SK-N-SH (cell line): ENCODE results near the gene GALP. TPM values are rescaled to one million over a fixed set of nuclear protein-coding genes. Genes with fewer than 3 reads are reported as not detected.

Experiments used
- CTCF ChIA-PET: fragments of 300-600, 350-600 bp; formaldehyde crosslinking; extraction: SDS; loops from one replicate; lab custom pipeline; 2021; lab: Yijun Ruan, JAX
- POLR2A ChIA-PET: fragments of 350-600 bp; sonication (Branson Sonifier 250); formaldehyde crosslinking; extraction: SDS; loops from one replicate; lab custom pipeline; 2020; ENCODE audit warnings: antibody characterized with exemption, inconsistent platforms; lab: Yijun Ruan, JAX
- DNase-seq: peaks from one replicate; pipeline ENCODE4 v3.0.0; 2012
- H2AFZ ChIP-seq: fragments of 200-600 bp; sonication (generic); 2 replicates; pipeline ENCODE4 v1.8.1; 2016; ENCODE audit warnings: antibody characterized with exemption, mild to moderate bottlenecking, low read depth
- H3F3A ChIP-seq: fragments of 200-600 bp; sonication (generic); replicated peaks from 2 replicates; pipeline ENCODE3; 2016; ENCODE audit warnings: antibody characterized with exemption, mild to moderate bottlenecking; ENCODE audit not compliant: insufficient read depth
- H3K27ac ChIP-seq, 2 experiments: fragments of 200-500 bp in 1 of 2; fragments of 200-600 bp in 1 of 2; sonication (Bioruptor generic) in 1 of 2; sonication (generic), shearing (Covaris generic) in 1 of 2; 2 replicates each; pipeline versions ENCODE4 v1.5.1 to v1.6.1; 2014 to 2016; ENCODE audit warnings: low read depth in 2 of 2, inconsistent platforms in 1 of 2, low read length in 1 of 2, mild to moderate bottlenecking in 1 of 2, mixed read lengths in 1 of 2
- H3K27me3 ChIP-seq: fragments of 200-600 bp; sonication (generic), shearing (Covaris generic); 2 replicates; pipeline ENCODE4 v1.6.1; 2016; ENCODE audit warnings: mixed run types; ENCODE audit not compliant: insufficient read depth
- H3K36me3 ChIP-seq, 2 experiments: fragments of 200-500 bp in 1 of 2; fragments of 200-600 bp in 1 of 2; sonication (Bioruptor generic) in 1 of 2; sonication (generic) in 1 of 2; replicated peaks in 1 of 2; 2 replicates each; pipeline versions ENCODE3 to v1.5.1; 2014 to 2016; ENCODE audit warnings: low read length in 1 of 2, mild to moderate bottlenecking in 1 of 2; ENCODE audit not compliant: insufficient read depth in 2 of 2, control insufficient read depth in 1 of 2
- H3K4me1 ChIP-seq, 2 experiments: fragments of 200-500 bp in 1 of 2; fragments of 200-600 bp in 1 of 2; sonication (Bioruptor generic) in 1 of 2; sonication (generic), shearing (Covaris generic) in 1 of 2; 2 replicates each; pipeline versions ENCODE4 v1.5.1 to v1.6.1; 2014 to 2016; ENCODE audit warnings: low read depth in 1 of 2, low read length in 1 of 2, mixed run types in 1 of 2; ENCODE audit not compliant: insufficient read depth in 2 of 2, control insufficient read depth in 1 of 2
- H3K4me2 ChIP-seq: fragments of 200-600 bp; sonication (generic), shearing (Covaris generic); 2 replicates; pipeline ENCODE4 v1.6.1; 2017; ENCODE audit warnings: mixed run types
- H3K4me3 ChIP-seq, 2 experiments: fragments of 200-500 bp in 1 of 2; fragments of 200-600 bp in 1 of 2; sonication (Bioruptor generic) in 1 of 2; sonication (generic), shearing (Covaris generic) in 1 of 2; 2 replicates each; pipeline versions ENCODE4 v1.5.1 to v1.8.1; 2014 to 2016; ENCODE audit warnings: low read depth in 2 of 2, inconsistent platforms in 1 of 2, low read length in 1 of 2, mild to moderate bottlenecking in 1 of 2, mixed read lengths in 1 of 2, moderate library complexity in 1 of 2
- H3K79me2 ChIP-seq: fragments of 200-600 bp; sonication (generic); 2 replicates; pipeline ENCODE4 v1.8.1; 2017; ENCODE audit warnings: mild to moderate bottlenecking; ENCODE audit not compliant: insufficient read depth
- H3K9ac ChIP-seq: fragments of 200-600 bp; sonication (generic); 2 replicates; pipeline ENCODE4 v1.6.1; 2017; ENCODE audit warnings: mixed run types
- H3K9me2 ChIP-seq: fragments of 200-600 bp; sonication (generic); 2 replicates; pipeline ENCODE4 v1.6.1; 2017; ENCODE audit warnings: mixed run types
- H3K9me3 ChIP-seq: fragments of 200-600 bp; sonication (generic); 2 replicates; pipeline ENCODE4 v1.6.1; 2017; ENCODE audit warnings: mixed run types, mild to moderate bottlenecking, moderate library complexity
- H4K20me1 ChIP-seq: fragments of 200-600 bp; sonication (generic); 2 replicates; pipeline ENCODE4 v1.6.1; 2017; ENCODE audit warnings: mild to moderate bottlenecking, mixed run types; ENCODE audit not compliant: insufficient read depth
- CHD2 ChIP-seq: fragments of 150-350 bp; IDR thresholded peaks from 2 replicates; pipeline ENCODE4 v1.6.1; 2018; ENCODE audit warnings: low read length; ENCODE audit not compliant: partially characterized antibody
- FOSL2 ChIP-seq: IDR thresholded peaks from 2 replicates; pipeline ENCODE4 v1.4.0; 2012; ENCODE audit warnings: low read depth, mild to moderate bottlenecking, moderate library complexity, borderline replicate concordance
- FOXM1 ChIP-seq: IDR thresholded peaks from 2 replicates; pipeline ENCODE4 v1.4.0; 2012; ENCODE audit warnings: low read depth, mild to moderate bottlenecking
- GABPA ChIP-seq: IDR thresholded peaks from 2 replicates; pipeline ENCODE4 v1.4.0; 2012; ENCODE audit warnings: low read depth, mild to moderate bottlenecking
- GATA2 ChIP-seq: sonication (generic); formaldehyde crosslinking; IDR thresholded peaks from 2 replicates; pipeline ENCODE4 v1.5.0; 2020; ENCODE audit warnings: mild to moderate bottlenecking, missing genetic modification reagents
- JUND ChIP-seq: IDR thresholded peaks from 2 replicates; pipeline ENCODE4 v1.4.0; 2012
- MXI1 ChIP-seq: IDR thresholded peaks from 2 replicates; pipeline ENCODE4 v1.6.1; 2012; ENCODE audit warnings: mild to moderate bottlenecking, low read depth, low read length, improper control_type of control experiment
- NFIC ChIP-seq: IDR thresholded peaks from 2 replicates; pipeline ENCODE4 v1.4.0; 2012; ENCODE audit warnings: borderline replicate concordance
- POLR2AphosphoS5 ChIP-seq: IDR thresholded peaks from 2 replicates; pipeline ENCODE4 v1.6.1; 2012; ENCODE audit warnings: low read depth, low read length
- RAD21 ChIP-seq: IDR thresholded peaks from 2 replicates; pipeline ENCODE4 v1.6.1; 2012; ENCODE audit warnings: mild to moderate bottlenecking, low read length
- RFX5 ChIP-seq: IDR thresholded peaks from 2 replicates; pipeline ENCODE4 v1.6.1; 2012; ENCODE audit warnings: mild to moderate bottlenecking, improper control_type of control experiment, low read length
- RXRA ChIP-seq: IDR thresholded peaks from 2 replicates; pipeline ENCODE4 v1.4.0; 2012; ENCODE audit warnings: low read depth, mild to moderate bottlenecking, borderline replicate concordance
- SIN3A ChIP-seq: IDR thresholded peaks from 2 replicates; pipeline ENCODE4 v1.6.1; 2012; ENCODE audit warnings: low read depth, mild to moderate bottlenecking, low read length, moderate library complexity, borderline replicate concordance
- SMC3 ChIP-seq: IDR thresholded peaks from 2 replicates; pipeline ENCODE4 v1.6.1; 2012; ENCODE audit warnings: low read depth, low read length, improper control_type of control experiment
- TAF1 ChIP-seq: IDR thresholded peaks from 2 replicates; pipeline ENCODE4 v1.6.1; 2012; ENCODE audit warnings: low read depth, mild to moderate bottlenecking, low read length, moderate library complexity, borderline replicate concordance
- TCF12 ChIP-seq: IDR thresholded peaks from 2 replicates; pipeline ENCODE4 v1.4.0; 2012
- TEAD4 ChIP-seq: IDR thresholded peaks from 2 replicates; pipeline ENCODE4 v1.4.0; 2012; ENCODE audit warnings: mild to moderate bottlenecking, borderline replicate concordance; ENCODE audit not compliant: insufficient read depth
- YY1 ChIP-seq: IDR thresholded peaks from 2 replicates; pipeline ENCODE4 v1.4.0; 2012; ENCODE audit warnings: low read depth, mild to moderate bottlenecking
- WGBS: methylation state at CpG from one replicate; pipeline ENCODE4 v1.1.6; 2017; ENCODE audit warnings: low lambda C conversion rate; 5-methylcytosine and 5-hydroxymethylcytosine counted together
- polyA plus RNA-seq, 3 experiments: library from polyadenylated mRNA; depleted of rRNA; stranded (reverse); fragments of >200 nt; gene quantifications; 2 replicates each; pipeline ENCODE4 v1.2.3, GENCODE V29; 2012
- TF ChIP-seq, protein P1 (sequence below): fragments of 200-600 bp; sonication (generic); IDR thresholded peaks from 2 replicates; pipeline ENCODE4 v1.6.1; 2017; ENCODE audit warnings: antibody characterized with exemption, mild to moderate bottlenecking, moderate library complexity
- TF ChIP-seq, protein P2 (sequence below): IDR thresholded peaks from 2 replicates; pipeline ENCODE4; 2012
- TF ChIP-seq, protein P3 (sequence below): IDR thresholded peaks from 2 replicates; pipeline ENCODE4 v1.4.0; 2012; ENCODE audit warnings: low read depth, borderline replicate concordance
- TF ChIP-seq, protein P4 (sequence below): IDR thresholded peaks from 2 replicates; pipeline ENCODE4 v1.6.1; 2012; ENCODE audit warnings: mild to moderate bottlenecking, low read depth, low read length, moderate library complexity

GALP gene
- polyA plus RNA-seq, 1 of the 3 experiments (the other 2 are of a cell fraction), result not detected

DNA sequence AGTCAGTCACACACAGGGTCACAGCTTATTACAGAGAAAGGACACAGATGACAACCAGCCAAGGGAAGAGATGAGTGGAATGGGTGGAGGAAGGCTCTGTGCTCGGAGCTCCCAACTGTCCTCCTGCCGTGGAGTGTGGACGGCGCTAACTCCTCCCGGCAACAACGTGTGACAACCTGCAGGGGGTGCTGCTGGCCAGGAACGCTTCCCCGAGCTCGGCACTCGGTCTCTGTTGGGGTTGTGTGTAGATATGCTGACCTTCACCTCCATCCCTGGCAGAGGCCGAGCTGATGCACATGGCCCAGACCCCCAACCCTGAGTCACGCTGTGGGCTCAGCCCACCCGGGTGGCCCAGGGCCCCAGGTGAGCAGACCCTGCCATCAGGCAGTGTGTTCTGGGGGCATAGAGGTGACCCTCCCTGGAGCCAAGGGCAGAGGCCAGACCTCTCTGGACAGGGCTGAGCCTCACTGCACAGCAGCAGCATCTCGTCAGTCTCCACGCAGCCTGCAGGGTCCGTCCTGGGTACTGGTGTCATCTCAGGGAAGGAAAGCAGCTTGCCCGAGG, 20.6 kb upstream of the GALP start:
- Histone ChIP-seq H3K79me2 (peaks cover 18% of the 10 kb centered on the region; the same call in 1 of the 2 replicates), H3K9ac (no peak overlapping the region), H3K4me3 (no peak overlapping the region), H3K36me3 (peaks cover 0 to 29% of the 10 kb centered on the region in 2 experiments), H3K9me2 (no peaks in the 10 kb centered on the region), H3K4me2 (no peak overlapping the region), H3K27me3 (no peaks in the 10 kb centered on the region)
- CTCF ChIA-PET, result interaction anchor here (0.8 to 2.9 kb wide), 12 partner anchors 10 to 178 kb away, joined by 3 to 14 read pairs (median 4); no protein-coding TSS in a partner anchor
- TF ChIP-seq FOXM1, result no peak
- TF ChIP-seq POLR2AphosphoS5, result no peak
- TF ChIP-seq RAD21, result peak; percentile 16
- TF ChIP-seq, protein P1, sequence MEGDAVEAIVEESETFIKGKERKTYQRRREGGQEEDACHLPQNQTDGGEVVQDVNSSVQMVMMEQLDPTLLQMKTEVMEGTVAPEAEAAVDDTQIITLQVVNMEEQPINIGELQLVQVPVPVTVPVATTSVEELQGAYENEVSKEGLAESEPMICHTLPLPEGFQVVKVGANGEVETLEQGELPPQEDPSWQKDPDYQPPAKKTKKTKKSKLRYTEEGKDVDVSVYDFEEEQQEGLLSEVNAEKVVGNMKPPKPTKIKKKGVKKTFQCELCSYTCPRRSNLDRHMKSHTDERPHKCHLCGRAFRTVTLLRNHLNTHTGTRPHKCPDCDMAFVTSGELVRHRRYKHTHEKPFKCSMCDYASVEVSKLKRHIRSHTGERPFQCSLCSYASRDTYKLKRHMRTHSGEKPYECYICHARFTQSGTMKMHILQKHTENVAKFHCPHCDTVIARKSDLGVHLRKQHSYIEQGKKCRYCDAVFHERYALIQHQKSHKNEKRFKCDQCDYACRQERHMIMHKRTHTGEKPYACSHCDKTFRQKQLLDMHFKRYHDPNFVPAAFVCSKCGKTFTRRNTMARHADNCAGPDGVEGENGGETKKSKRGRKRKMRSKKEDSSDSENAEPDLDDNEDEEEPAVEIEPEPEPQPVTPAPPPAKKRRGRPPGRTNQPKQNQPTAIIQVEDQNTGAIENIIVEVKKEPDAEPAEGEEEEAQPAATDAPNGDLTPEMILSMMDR, result peak; percentile 49
- TF ChIP-seq, all 33 proteins: peak for 2
- WGBS, result 82% methylated on average over 14 of the region's 17 CpGs
- H2AFZ ChIP-seq, result no peak overlapping the region
- DNase-seq, result peak; percentile 59
- no peaks in the 10 kb centered on the region for H3K9me3 ChIP-seq
- H3F3A ChIP-seq, result no peaks in the 10 kb centered on the region
- no peak overlapping the region for H3K27ac ChIP-seq
- POLR2A ChIA-PET, result no interaction called here
- no peaks in the 10 kb centered on the region; a peak in 1 of 4 replicates for H3K4me1 ChIP-seq
- peaks cover 17% of the 10 kb centered on the region; the same call in 1 of the 2 replicates for H4K20me1 ChIP-seq

DNA sequence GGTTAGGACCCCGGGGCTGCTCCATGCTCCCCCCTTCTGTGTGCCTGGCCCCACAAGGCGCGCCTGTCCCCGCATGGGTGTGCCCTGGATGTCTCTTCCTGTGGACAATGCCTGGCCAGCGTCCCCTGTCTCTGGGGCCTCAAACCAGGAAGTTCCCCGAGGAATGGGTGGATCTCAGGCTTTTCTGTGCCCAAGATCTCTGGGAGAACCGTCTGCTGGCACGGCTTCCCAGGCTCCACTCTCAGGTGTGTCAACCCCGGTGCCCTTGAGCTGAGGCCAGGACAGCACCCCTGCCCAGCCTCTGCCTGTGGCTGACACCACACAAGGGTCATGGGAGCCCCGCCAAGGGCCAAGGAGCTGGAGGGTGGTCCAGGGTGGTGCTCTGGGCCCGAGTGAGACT, 19.0 kb upstream of the GALP start:
- H3F3A ChIP-seq, result no peaks in the 10 kb centered on the region
- H2AFZ ChIP-seq, result no peak overlapping the region
- no peak overlapping the region for H3K4me2 ChIP-seq
- H3K4me1 ChIP-seq, result no peaks in the 10 kb centered on the region; a peak in 1 of 4 replicates
- WGBS, result 88% methylated on average over 4 of the region's 11 CpGs
- H3K79me2 ChIP-seq, result peaks cover 15% of the 10 kb centered on the region; the same call in 1 of the 2 replicates
- TF ChIP-seq TAF1 (no peak), TCF12 (no peak), GABPA (no peak), POLR2AphosphoS5 (no peak), SIN3A (no peak), SMC3 (no peak), RXRA (no peak), TEAD4 (no peak), RFX5 (no peak), CHD2 (no peak), YY1 (no peak), JUND (no peak), MXI1 (no peak), GATA2 (CRISPR knock-in tag) (no peak), FOSL2 (no peak), NFIC (no peak)
- TF ChIP-seq, protein P2, sequence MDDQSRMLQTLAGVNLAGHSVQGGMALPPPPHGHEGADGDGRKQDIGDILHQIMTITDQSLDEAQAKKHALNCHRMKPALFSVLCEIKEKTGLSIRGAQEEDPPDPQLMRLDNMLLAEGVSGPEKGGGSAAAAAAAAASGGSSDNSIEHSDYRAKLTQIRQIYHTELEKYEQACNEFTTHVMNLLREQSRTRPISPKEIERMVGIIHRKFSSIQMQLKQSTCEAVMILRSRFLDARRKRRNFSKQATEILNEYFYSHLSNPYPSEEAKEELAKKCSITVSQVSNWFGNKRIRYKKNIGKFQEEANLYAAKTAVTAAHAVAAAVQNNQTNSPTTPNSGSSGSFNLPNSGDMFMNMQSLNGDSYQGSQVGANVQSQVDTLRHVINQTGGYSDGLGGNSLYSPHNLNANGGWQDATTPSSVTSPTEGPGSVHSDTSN, result no peak
- TF ChIP-seq, protein P3, sequence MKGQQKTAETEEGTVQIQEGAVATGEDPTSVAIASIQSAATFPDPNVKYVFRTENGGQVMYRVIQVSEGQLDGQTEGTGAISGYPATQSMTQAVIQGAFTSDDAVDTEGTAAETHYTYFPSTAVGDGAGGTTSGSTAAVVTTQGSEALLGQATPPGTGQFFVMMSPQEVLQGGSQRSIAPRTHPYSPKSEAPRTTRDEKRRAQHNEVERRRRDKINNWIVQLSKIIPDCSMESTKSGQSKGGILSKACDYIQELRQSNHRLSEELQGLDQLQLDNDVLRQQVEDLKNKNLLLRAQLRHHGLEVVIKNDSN, result no peak
- TF ChIP-seq, protein P4, sequence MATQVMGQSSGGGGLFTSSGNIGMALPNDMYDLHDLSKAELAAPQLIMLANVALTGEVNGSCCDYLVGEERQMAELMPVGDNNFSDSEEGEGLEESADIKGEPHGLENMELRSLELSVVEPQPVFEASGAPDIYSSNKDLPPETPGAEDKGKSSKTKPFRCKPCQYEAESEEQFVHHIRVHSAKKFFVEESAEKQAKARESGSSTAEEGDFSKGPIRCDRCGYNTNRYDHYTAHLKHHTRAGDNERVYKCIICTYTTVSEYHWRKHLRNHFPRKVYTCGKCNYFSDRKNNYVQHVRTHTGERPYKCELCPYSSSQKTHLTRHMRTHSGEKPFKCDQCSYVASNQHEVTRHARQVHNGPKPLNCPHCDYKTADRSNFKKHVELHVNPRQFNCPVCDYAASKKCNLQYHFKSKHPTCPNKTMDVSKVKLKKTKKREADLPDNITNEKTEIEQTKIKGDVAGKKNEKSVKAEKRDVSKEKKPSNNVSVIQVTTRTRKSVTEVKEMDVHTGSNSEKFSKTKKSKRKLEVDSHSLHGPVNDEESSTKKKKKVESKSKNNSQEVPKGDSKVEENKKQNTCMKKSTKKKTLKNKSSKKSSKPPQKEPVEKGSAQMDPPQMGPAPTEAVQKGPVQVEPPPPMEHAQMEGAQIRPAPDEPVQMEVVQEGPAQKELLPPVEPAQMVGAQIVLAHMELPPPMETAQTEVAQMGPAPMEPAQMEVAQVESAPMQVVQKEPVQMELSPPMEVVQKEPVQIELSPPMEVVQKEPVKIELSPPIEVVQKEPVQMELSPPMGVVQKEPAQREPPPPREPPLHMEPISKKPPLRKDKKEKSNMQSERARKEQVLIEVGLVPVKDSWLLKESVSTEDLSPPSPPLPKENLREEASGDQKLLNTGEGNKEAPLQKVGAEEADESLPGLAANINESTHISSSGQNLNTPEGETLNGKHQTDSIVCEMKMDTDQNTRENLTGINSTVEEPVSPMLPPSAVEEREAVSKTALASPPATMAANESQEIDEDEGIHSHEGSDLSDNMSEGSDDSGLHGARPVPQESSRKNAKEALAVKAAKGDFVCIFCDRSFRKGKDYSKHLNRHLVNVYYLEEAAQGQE, result no peak
- H3K36me3 ChIP-seq, result peaks cover 0 to 33% of the 10 kb centered on the region in 2 experiments
- H3K9ac ChIP-seq, result no peak overlapping the region
- CTCF ChIA-PET, result interaction anchor here (1.5 to 2.9 kb wide), 2 partner anchors 9 to 15 kb away, joined by 7 to 11 read pairs; no protein-coding TSS in a partner anchor
- no peak overlapping the region for H3K27ac ChIP-seq
- H3K4me3 ChIP-seq, result no peak overlapping the region
- H3K9me2 ChIP-seq, result no peaks in the 10 kb centered on the region
- no peaks in the 10 kb centered on the region for H3K9me3 ChIP-seq
- no peaks in the 10 kb centered on the region for H3K27me3 ChIP-seq
- POLR2A ChIA-PET, result no interaction called here
- peaks cover 15% of the 10 kb centered on the region; the same call in 1 of the 2 replicates for H4K20me1 ChIP-seq
- no peak for DNase-seq
